Transverse colon (tissue), 4 donors: ENCODE results near the gene RALGAPA1. TPM values are rescaled to one million over a fixed set of nuclear protein-coding genes. Genes with fewer than 3 reads are reported as not detected.

ENCODE experiments used
- DNase-seq: peaks from one replicate; pipeline ENCODE4 v3.0.0-alpha.2; 2019
- H3K27ac ChIP-seq, 4 donors: fragments of 200-600 bp; sonication (generic); 2 replicates each; pipeline ENCODE4 v1.5.1; 2016 to 2018; ENCODE audit warnings: inconsistent platforms in 4 of 4
- H3K27me3 ChIP-seq: fragments of 200-600 bp; sonication (generic); 2 replicates; pipeline ENCODE4 v1.5.1; 2017; ENCODE audit warnings: inconsistent platforms
- H3K36me3 ChIP-seq, 4 donors: fragments of 200-600 bp; sonication (generic); 2 replicates each; pipeline ENCODE4 v1.5.1; 2017 to 2019; ENCODE audit warnings: inconsistent platforms in 4 of 4
- H3K4me1 ChIP-seq, 4 donors: fragments of 200-600 bp; sonication (generic); 2 replicates each; pipeline ENCODE4 v1.5.1; 2017 to 2020; ENCODE audit warnings: inconsistent platforms in 4 of 4
- H3K4me3 ChIP-seq, 4 donors: fragments of 200-600 bp; sonication (generic); 1 replicate in 1 of 4; 2 replicates in 3 of 4; pipeline versions ENCODE4 v1.5.1 to v1.6.1; 2017 to 2019; ENCODE audit warnings: inconsistent platforms in 4 of 4
- H3K9me3 ChIP-seq, 2 donors: fragments of 200-600 bp; sonication (generic); 2 replicates each; pipeline ENCODE4 v1.5.1; 2017 to 2019; ENCODE audit warnings: inconsistent platforms in 2 of 2
- EP300 ChIP-seq: sonication (generic); formaldehyde crosslinking; IDR thresholded peaks from one replicate; pipeline ENCODE4 v1.6.1; 2017; ENCODE audit warnings: antibody characterized with exemption, low read depth
- POLR2A ChIP-seq: fragments of 450-650 bp; IDR thresholded peaks from one replicate; pipeline ENCODE4 v1.6.1; 2016; ENCODE audit warnings: antibody characterized with exemption, mild to moderate bottlenecking, moderate library complexity
- POLR2AphosphoS5 ChIP-seq, 3 donors: sonication (generic); formaldehyde crosslinking; IDR thresholded peaks; one replicate each; pipeline ENCODE4 v1.6.1; 2016; ENCODE audit warnings: antibody characterized with exemption in 3 of 3
- WGBS, 2 donors: methylation state at CpG; one replicate each; pipeline ENCODE4 v1.1.5; 2018; ENCODE audit warnings: low coverage in 1 of 2; 5-methylcytosine and 5-hydroxymethylcytosine counted together
- in situ Hi-C, 4 donors: fragments of 200-750 bp; cut with MboI; loops; one replicate each; pipeline versions ENCODE4 v1.15.0 to v1.15.1; 2017; ENCODE audit warnings: low sequenced_read_pairs in 3 of 4, low pct_ligation_motif_present in 1 of 4, low pct_unique_long_range_greater_than_20kb in 1 of 4
- intact Hi-C: fragments of 100-400 bp; cut with DNase I; formaldehyde crosslinking; loops from one replicate; pipeline ENCODE4 v1.15.1; 2023; ENCODE audit warnings: low total_unique reads
- total RNA-seq, 4 donors: library from RNA; depleted of rRNA; stranded (reverse); fragments of >200 nt; gene quantifications; one replicate each; pipeline ENCODE4 v1.1.0, GENCODE V29; 2016
- TF ChIP-seq, protein P1 (sequence below), 5 experiments: fragments of 200-600 bp in 3 of 5; fragments of 450-650 bp in 2 of 5; sonication (generic) in 3 of 5; IDR thresholded peaks; 1 replicate in 2 of 5; 2 replicates in 3 of 5; pipeline ENCODE4 v1.5.1; 2016 to 2017; ENCODE audit warnings: antibody characterized with exemption in 5 of 5, inconsistent platforms in 3 of 5, mild to moderate bottlenecking in 2 of 5, moderate library complexity in 1 of 5

Gene RALGAPA1
- total RNA-seq, 4 donors from 2014 or later = 84.7 to 122 (median 119) TPM

DNA sequence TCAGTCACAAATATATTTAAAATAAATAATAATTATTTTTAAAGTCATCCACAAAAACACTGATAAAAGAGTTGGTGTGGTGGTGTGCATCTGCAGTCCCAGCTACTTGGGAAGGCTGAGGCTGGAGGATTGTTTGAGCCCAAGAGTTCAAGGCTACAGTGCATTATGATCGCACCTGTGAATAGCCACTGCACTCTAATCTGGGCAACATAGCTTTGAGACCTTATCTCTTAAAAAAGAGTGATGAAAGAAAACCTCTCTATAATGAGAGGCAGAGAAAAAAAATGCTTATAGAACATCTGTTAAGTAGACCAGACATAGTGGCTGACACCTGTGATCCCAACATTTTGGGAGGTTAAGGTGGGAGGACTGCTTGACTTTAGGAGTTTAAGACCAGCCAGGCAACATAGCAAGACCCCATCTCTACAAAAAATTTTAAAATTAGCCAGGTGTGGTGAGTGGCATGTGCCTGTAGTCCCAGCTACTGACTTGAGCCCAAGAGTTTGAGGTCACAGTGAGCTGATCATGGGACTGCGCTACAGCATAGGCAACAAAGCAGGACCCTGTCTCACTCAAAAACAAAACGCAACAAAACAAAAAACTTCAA is 50.5 kb downstream of the RALGAPA1 start:
- 99 to 100% methylated on average over 2 to 3 of the region's 3 CpGs for WGBS, 2 donors
- no peaks in the 10 kb centered on the region for H3K9me3 ChIP-seq
- H3K27me3 ChIP-seq = no peaks in the 10 kb centered on the region
- intact Hi-C loops = no loop called here
- peaks cover 0 to 26% (median 12%) of the 10 kb centered on the region in 4 donors for H3K36me3 ChIP-seq
- H3K4me3 ChIP-seq = no peak overlapping the region
- DNase-seq = no peak
- H3K27ac ChIP-seq = no peak overlapping the region
- TF ChIP-seq, protein P1, sequence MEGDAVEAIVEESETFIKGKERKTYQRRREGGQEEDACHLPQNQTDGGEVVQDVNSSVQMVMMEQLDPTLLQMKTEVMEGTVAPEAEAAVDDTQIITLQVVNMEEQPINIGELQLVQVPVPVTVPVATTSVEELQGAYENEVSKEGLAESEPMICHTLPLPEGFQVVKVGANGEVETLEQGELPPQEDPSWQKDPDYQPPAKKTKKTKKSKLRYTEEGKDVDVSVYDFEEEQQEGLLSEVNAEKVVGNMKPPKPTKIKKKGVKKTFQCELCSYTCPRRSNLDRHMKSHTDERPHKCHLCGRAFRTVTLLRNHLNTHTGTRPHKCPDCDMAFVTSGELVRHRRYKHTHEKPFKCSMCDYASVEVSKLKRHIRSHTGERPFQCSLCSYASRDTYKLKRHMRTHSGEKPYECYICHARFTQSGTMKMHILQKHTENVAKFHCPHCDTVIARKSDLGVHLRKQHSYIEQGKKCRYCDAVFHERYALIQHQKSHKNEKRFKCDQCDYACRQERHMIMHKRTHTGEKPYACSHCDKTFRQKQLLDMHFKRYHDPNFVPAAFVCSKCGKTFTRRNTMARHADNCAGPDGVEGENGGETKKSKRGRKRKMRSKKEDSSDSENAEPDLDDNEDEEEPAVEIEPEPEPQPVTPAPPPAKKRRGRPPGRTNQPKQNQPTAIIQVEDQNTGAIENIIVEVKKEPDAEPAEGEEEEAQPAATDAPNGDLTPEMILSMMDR (IDR thresholded peaks at IDR 0.05) = no peak
- no peak for TF ChIP-seq POLR2A
- TF ChIP-seq POLR2AphosphoS5 (IDR thresholded peaks at IDR 0.05) = no peak
- TF ChIP-seq EP300 = no peak
- in situ Hi-C loops = no loop called here
- H3K4me1 ChIP-seq = no peaks in the 10 kb centered on the region

DNA sequence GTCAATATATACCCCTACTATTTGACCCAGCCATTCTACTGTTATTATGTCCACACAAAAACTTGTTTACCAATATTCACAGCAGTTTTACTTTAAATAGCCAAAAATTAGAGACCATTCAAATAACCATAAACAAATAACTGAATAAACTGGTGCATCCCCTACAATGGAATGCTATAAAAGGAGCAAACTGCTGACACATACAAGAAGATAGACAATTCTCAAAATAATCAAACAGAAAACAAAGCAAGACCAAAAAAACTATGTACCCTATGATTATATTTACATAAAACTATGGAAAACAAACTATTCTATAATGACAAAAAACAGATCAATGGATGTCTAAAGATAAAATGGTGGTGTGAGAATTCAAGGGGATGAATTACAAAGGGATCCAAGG is 54.4 kb downstream of the RALGAPA1 start:
- no peaks in the 10 kb centered on the region for H3K27me3 ChIP-seq
- in situ Hi-C loops = no loop called here

DNA sequence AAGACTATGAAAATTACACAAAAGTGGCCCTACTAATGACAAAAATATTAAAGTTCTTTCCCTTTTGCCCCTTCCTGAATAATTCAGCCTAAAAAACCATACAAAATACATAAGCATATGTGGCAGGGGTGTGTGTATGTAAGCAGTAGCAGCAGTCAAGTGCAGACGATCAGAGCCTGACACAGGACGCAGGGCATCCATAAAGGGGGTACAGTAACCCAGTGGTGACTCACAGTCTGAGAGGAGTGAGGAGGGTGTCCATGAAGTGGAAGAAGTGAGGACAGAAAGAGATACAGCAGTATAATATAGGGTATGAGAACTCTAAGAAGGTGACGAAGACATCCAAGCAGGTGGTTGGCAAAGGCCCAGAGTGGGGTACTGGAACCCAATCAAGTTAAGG is 56.7 kb downstream of the RALGAPA1 start:
- H3K27ac ChIP-seq = no peak overlapping the region
- no peak for DNase-seq
- H3K27me3 ChIP-seq = no peaks in the 10 kb centered on the region
- in situ Hi-C loops = no loop called here
- no peak overlapping the region for H3K4me3 ChIP-seq
- TF ChIP-seq, protein P1 (IDR thresholded peaks at IDR 0.05) = no peak
- TF ChIP-seq POLR2A = no peak
- no peak for TF ChIP-seq POLR2AphosphoS5 (IDR thresholded peaks at IDR 0.05)
- TF ChIP-seq EP300 = no peak
- intact Hi-C loops = no loop called here
- H3K4me1 ChIP-seq = no peaks in the 10 kb centered on the region
- no peaks in the 10 kb centered on the region for H3K9me3 ChIP-seq
- 97 to 100% methylated on average over 3 of the region's 3 CpGs for WGBS, 2 donors
- peaks cover 0 to 52% (median 15%) of the 10 kb centered on the region in 4 donors for H3K36me3 ChIP-seq

More for the DNA sequence above, 54.4 kb downstream of the RALGAPA1 start:
- no peak for DNase-seq
- Histone ChIP-seq H3K36me3 (peaks cover 0 to 50% (median 17%) of the 10 kb centered on the region in 4 donors), H3K4me3 (no peak overlapping the region), H3K4me1 (no peaks in the 10 kb centered on the region), H3K9me3 (no peaks in the 10 kb centered on the region), H3K27ac (no peak overlapping the region)
- intact Hi-C loops = no loop called here
- TF ChIP-seq POLR2AphosphoS5 (IDR thresholded peaks at IDR 0.05) = no peak
- no peak for TF ChIP-seq POLR2A
- TF ChIP-seq EP300 = no peak
- TF ChIP-seq, protein P1 (IDR thresholded peaks at IDR 0.05) = no peak

DNA sequence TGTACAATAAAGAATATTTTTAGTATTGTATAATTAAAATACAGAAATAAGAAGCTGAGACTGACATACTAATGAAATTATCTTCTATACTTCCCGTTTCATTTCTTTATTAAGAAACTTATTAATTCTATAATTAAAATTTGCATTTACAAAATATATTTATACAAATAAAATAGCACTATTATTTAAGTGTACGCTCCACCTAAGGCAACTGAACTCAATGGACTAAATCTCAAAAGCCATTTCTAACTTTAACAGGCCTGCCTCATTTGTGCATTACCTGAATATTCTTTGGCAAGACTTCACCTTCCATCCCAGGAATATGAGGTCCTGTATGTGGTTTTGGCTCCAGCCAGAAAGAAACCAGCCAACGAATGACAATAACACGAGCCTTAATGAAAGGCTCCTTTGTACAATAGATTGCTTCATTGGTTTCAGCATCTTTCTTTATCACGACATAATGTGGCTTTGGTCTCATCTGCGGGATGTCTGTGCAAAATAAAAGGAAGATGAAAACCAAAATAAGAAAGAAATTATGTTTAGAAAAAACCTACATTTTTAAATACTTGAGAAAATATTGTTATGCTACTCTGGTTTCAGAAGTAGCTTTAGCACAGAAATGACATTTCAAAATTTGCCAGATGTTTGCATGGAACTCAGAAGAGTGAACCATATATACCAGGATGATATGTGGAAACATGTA is 58.7 kb downstream of the RALGAPA1 start:
- in situ Hi-C loops = no loop called here
- Histone ChIP-seq H3K9me3 (no peaks in the 10 kb centered on the region), H3K27ac (no peak overlapping the region), H3K4me1 (no peaks in the 10 kb centered on the region), H3K27me3 (no peaks in the 10 kb centered on the region), H3K4me3 (no peak overlapping the region), H3K36me3 (peaks cover 0 to 50% (median 15%) of the 10 kb centered on the region in 4 donors)
- intact Hi-C loops = no loop called here
- 80 to 93% methylated on average over 6 of the region's 6 CpGs for WGBS, 2 donors
- no peak for DNase-seq
- TF ChIP-seq POLR2AphosphoS5 (IDR thresholded peaks at IDR 0.05) (no peak), EP300 (no peak), POLR2A (no peak)
